ENCODE results near the gene FRMD1. TPM values are rescaled to one million over a fixed set of nuclear protein-coding genes. Genes with fewer than 3 reads are reported as not detected.

FRMD1 gene
- total RNA-seq, 1 experiment from 2014 or later = not detected

GRCh38 chr6:168124158-168124557, 45.1 kb upstream of the FRMD1 start:
- H3F3A ChIP-seq (ENCODE audit: insufficient read depth, low read depth) = no peaks in the 10 kb centered on the region
- no TSS peak for BruUV-seq (replicated peaks)
- H3K27ac ChIP-seq = no peak overlapping the region
- no peak overlapping the region for H2AFZ ChIP-seq
- H3K4me1 ChIP-seq (replicated peaks; ENCODE audit: insufficient read depth) = no peaks in the 10 kb centered on the region
- no peaks in the 10 kb centered on the region for H4K20me1 ChIP-seq (ENCODE audit: insufficient read depth)
- H3K4me2 ChIP-seq = no peak overlapping the region
- CTCF ChIA-PET = no interaction called here
- DNase-seq = no peak
- no peaks in the 10 kb centered on the region for H3K9me2 ChIP-seq (ENCODE audit: insufficient read depth)
- H3K36me3 ChIP-seq (ENCODE audit: low read depth) = no peaks in the 10 kb centered on the region
- intact Hi-C loops (cut with micrococcal nuclease; ENCODE audit: unreplicated experiment) = no loop called here
- no peaks in the 10 kb centered on the region for H3K9me3 ChIP-seq (ENCODE audit: insufficient read depth, low read depth)
- H3K79me2 ChIP-seq (ENCODE audit: low read depth) = no peaks in the 10 kb centered on the region
- peaks cover 88% of the 10 kb centered on the region for H3K27me3 ChIP-seq (ENCODE audit: insufficient read depth, low read depth)
- H3K4me3 ChIP-seq = no peak overlapping the region
- TF ChIP-seq EZH2 (IDR thresholded peaks at IDR 0.05; ENCODE audit: low read depth) (no peak), CTCF (conservative IDR thresholded peaks at IDR 0.05) (no peak)
- POLR2A ChIA-PET (ENCODE audit: unreplicated experiment) = no interaction called here

GRCh38 chr6:168123165-168123911, 44.3 kb upstream of the FRMD1 start:
- Histone ChIP-seq H3K4me1 (replicated peaks; ENCODE audit: insufficient read depth) (no peaks in the 10 kb centered on the region), H3K27me3 (ENCODE audit: insufficient read depth, low read depth) (peaks cover 88% of the 10 kb centered on the region), H3K27ac (no peak overlapping the region), H3K36me3 (ENCODE audit: low read depth) (no peaks in the 10 kb centered on the region), H3K9me3 (ENCODE audit: insufficient read depth, low read depth) (no peaks in the 10 kb centered on the region), H3K9me2 (ENCODE audit: insufficient read depth) (no peaks in the 10 kb centered on the region), H4K20me1 (ENCODE audit: insufficient read depth) (no peaks in the 10 kb centered on the region), H3K4me3 (no peak overlapping the region), H3K4me2 (no peak overlapping the region), H3K79me2 (ENCODE audit: low read depth) (no peaks in the 10 kb centered on the region), H2AFZ (no peak overlapping the region), H3F3A (ENCODE audit: insufficient read depth, low read depth) (no peaks in the 10 kb centered on the region)
- no peak for DNase-seq
- ChIA-PET CTCF (no interaction called here), POLR2A (ENCODE audit: unreplicated experiment) (no interaction called here)
- no TSS peak for BruUV-seq (replicated peaks)
- intact Hi-C loops (cut with micrococcal nuclease; ENCODE audit: unreplicated experiment) = no loop called here
- TF ChIP-seq EZH2 (IDR thresholded peaks at IDR 0.05; ENCODE audit: low read depth) (no peak), CTCF (conservative IDR thresholded peaks at IDR 0.05) (no peak)

- no TSS peak for BruUV-seq (replicated peaks)
- H3K79me2 ChIP-seq (ENCODE audit: low read depth) = no peaks in the 10 kb centered on the region
- no peak overlapping the region for H3K4me3 ChIP-seq
- H3K4me1 ChIP-seq (replicated peaks; ENCODE audit: insufficient read depth) = no peaks in the 10 kb centered on the region
- no peaks in the 10 kb centered on the region for H3K9me2 ChIP-seq (ENCODE audit: insufficient read depth)
- H4K20me1 ChIP-seq (ENCODE audit: insufficient read depth) = no peaks in the 10 kb centered on the region
- H3K4me2 ChIP-seq = no peak overlapping the region
- TF ChIP-seq CTCF (conservative IDR thresholded peaks at IDR 0.05) = no peak
- no peak for TF ChIP-seq EZH2 (IDR thresholded peaks at IDR 0.05; ENCODE audit: low read depth)
- H3K27me3 ChIP-seq (ENCODE audit: insufficient read depth, low read depth) = peaks cover 88% of the 10 kb centered on the region
- no peaks in the 10 kb centered on the region for H3K36me3 ChIP-seq (ENCODE audit: low read depth)
- ChIA-PET CTCF (no interaction called here), POLR2A (ENCODE audit: unreplicated experiment) (no interaction called here)
- no peaks in the 10 kb centered on the region for H3F3A ChIP-seq (ENCODE audit: insufficient read depth, low read depth)
- H3K9me3 ChIP-seq (ENCODE audit: insufficient read depth, low read depth) = no peaks in the 10 kb centered on the region
- DNase-seq = no peak
- H3K27ac ChIP-seq = no peak overlapping the region
- no peak overlapping the region for H2AFZ ChIP-seq
- intact Hi-C loops (cut with micrococcal nuclease; ENCODE audit: unreplicated experiment) = no loop called here
These were observed 43.5 kb upstream of the FRMD1 start for GRCh38 chr6:168122521-168122920.

Data from PC-9 (cell line).